HL-60 (cell line): ENCODE data around the gene PIP4K2A.

Experiments
- POLR2AphosphoS5 ChIP-seq: IDR thresholded peaks from 2 replicates; pipeline ENCODE4 v1.6.1; 2012; ENCODE audit warnings: low read depth
- TF ChIP-seq, protein P1 (sequence below): IDR thresholded peaks from one replicate; pipeline ENCODE4 v1.5.1; 2011; ENCODE audit warnings: low read length, control low read depth, inconsistent platforms; ENCODE audit not compliant: insufficient read depth
- TF ChIP-seq, protein P2 (sequence below): IDR thresholded peaks from 2 replicates; pipeline ENCODE4 v1.6.1; 2012; ENCODE audit warnings: low read depth; ENCODE audit not compliant: insufficient replicate concordance

DNA sequence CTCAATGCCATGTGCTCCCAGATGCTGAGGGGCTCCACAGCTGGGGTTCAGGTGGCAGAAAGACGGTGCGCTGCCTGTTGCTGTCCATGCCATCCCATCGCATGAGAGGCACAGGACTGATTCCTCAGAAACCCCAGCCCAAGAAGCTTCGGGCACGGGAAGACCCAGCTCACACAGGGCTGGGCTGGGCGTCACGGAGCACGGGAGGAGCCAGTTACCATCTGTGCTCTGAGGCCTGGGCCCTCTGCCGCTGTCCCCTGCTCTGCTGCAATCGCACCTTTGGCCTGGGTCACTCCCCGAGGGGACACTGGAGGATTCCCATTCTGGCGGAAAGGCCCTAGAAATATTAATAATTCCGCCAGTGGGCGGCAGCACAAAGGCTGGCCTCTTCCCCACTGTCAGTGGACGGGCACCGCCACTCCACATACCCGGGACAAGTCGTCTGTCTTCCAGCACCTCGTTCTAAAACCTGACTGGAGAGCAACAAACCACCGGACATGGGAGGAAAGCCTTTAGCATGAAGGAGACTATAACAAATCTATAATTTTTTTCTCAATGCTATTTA is 92.1 kb downstream of the PIP4K2A start:
- TF ChIP-seq, protein P1, sequence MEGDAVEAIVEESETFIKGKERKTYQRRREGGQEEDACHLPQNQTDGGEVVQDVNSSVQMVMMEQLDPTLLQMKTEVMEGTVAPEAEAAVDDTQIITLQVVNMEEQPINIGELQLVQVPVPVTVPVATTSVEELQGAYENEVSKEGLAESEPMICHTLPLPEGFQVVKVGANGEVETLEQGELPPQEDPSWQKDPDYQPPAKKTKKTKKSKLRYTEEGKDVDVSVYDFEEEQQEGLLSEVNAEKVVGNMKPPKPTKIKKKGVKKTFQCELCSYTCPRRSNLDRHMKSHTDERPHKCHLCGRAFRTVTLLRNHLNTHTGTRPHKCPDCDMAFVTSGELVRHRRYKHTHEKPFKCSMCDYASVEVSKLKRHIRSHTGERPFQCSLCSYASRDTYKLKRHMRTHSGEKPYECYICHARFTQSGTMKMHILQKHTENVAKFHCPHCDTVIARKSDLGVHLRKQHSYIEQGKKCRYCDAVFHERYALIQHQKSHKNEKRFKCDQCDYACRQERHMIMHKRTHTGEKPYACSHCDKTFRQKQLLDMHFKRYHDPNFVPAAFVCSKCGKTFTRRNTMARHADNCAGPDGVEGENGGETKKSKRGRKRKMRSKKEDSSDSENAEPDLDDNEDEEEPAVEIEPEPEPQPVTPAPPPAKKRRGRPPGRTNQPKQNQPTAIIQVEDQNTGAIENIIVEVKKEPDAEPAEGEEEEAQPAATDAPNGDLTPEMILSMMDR = no peak
- TF ChIP-seq, protein P2, sequence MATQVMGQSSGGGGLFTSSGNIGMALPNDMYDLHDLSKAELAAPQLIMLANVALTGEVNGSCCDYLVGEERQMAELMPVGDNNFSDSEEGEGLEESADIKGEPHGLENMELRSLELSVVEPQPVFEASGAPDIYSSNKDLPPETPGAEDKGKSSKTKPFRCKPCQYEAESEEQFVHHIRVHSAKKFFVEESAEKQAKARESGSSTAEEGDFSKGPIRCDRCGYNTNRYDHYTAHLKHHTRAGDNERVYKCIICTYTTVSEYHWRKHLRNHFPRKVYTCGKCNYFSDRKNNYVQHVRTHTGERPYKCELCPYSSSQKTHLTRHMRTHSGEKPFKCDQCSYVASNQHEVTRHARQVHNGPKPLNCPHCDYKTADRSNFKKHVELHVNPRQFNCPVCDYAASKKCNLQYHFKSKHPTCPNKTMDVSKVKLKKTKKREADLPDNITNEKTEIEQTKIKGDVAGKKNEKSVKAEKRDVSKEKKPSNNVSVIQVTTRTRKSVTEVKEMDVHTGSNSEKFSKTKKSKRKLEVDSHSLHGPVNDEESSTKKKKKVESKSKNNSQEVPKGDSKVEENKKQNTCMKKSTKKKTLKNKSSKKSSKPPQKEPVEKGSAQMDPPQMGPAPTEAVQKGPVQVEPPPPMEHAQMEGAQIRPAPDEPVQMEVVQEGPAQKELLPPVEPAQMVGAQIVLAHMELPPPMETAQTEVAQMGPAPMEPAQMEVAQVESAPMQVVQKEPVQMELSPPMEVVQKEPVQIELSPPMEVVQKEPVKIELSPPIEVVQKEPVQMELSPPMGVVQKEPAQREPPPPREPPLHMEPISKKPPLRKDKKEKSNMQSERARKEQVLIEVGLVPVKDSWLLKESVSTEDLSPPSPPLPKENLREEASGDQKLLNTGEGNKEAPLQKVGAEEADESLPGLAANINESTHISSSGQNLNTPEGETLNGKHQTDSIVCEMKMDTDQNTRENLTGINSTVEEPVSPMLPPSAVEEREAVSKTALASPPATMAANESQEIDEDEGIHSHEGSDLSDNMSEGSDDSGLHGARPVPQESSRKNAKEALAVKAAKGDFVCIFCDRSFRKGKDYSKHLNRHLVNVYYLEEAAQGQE = no peak
- no peak for TF ChIP-seq POLR2AphosphoS5
